DND-41 (cell line): ENCODE results near the gene SLC2A13.

Source experiments
- ATAC-seq: fragments of 200-7000 bp; cut with Tn5 transposase; 3 replicates; pipeline ENCODE4 v1.9.1; 2021; ENCODE audit warnings: low read depth; ENCODE audit not compliant: insufficient read depth
- DNase-seq: peaks from one replicate; pipeline ENCODE4 v3.0.0-alpha.2; 2020
- H2AFZ ChIP-seq: 2 replicates; pipeline ENCODE4 v1.6.0; 2012; ENCODE audit warnings: low read depth, low read length
- H3K27ac ChIP-seq: 2 replicates; pipeline ENCODE4 v1.5.1; 2012; ENCODE audit warnings: low read length, inconsistent platforms
- H3K27me3 ChIP-seq: fragments of 200-600 bp; sonication (generic); 2 replicates; pipeline ENCODE4 v1.6.0; 2012; ENCODE audit warnings: low read length, mild to moderate bottlenecking, inconsistent platforms; ENCODE audit not compliant: insufficient read depth, poor library complexity
- H3K36me3 ChIP-seq: 2 replicates; pipeline ENCODE4 v1.5.1; 2012; ENCODE audit warnings: low read length, inconsistent platforms; ENCODE audit not compliant: insufficient read depth
- H3K4me1 ChIP-seq: 2 replicates; pipeline ENCODE4 v1.5.1; 2012; ENCODE audit warnings: mild to moderate bottlenecking, low read length; ENCODE audit not compliant: insufficient read depth
- H3K4me2 ChIP-seq: 2 replicates; pipeline ENCODE4 v1.6.0; 2012; ENCODE audit warnings: mild to moderate bottlenecking, moderate library complexity, low read length, inconsistent platforms; ENCODE audit not compliant: insufficient read depth
- H3K4me3 ChIP-seq, 2 experiments: fragments of 200-600 bp in 1 of 2; shearing (Covaris generic) in 1 of 2; 2 replicates each; pipeline ENCODE4 v1.5.1; 2012 to 2016; ENCODE audit warnings: inconsistent platforms in 2 of 2, low read length in 2 of 2, mild to moderate bottlenecking in 2 of 2, low read depth in 1 of 2, moderate library complexity in 1 of 2
- H3K79me2 ChIP-seq: 2 replicates; pipeline ENCODE4 v1.6.0; 2012; ENCODE audit warnings: low read length, inconsistent platforms; ENCODE audit not compliant: insufficient read depth
- H3K9ac ChIP-seq: 2 replicates; pipeline ENCODE4 v1.6.0; 2012; ENCODE audit warnings: low read depth, mild to moderate bottlenecking, inconsistent platforms, low read length, moderate library complexity
- H3K9me3 ChIP-seq: 2 replicates; pipeline ENCODE4 v1.5.1; 2012; ENCODE audit warnings: low read length, moderate library complexity, mild to moderate bottlenecking, inconsistent platforms; ENCODE audit not compliant: insufficient read depth, severe bottlenecking
- H4K20me1 ChIP-seq: 2 replicates; pipeline ENCODE4 v1.6.0; 2012; ENCODE audit warnings: low read length; ENCODE audit not compliant: insufficient read depth
- EZH2 ChIP-seq: IDR thresholded peaks from 3 replicates; pipeline ENCODE4 v1.6.1; 2012; ENCODE audit warnings: borderline replicate concordance, low read depth, mild to moderate bottlenecking, moderate library complexity, low read length, inconsistent platforms; ENCODE audit not compliant: severe bottlenecking
- TF ChIP-seq, protein P1 (sequence below): IDR thresholded peaks from 2 replicates; pipeline ENCODE4 v1.5.1; 2012; ENCODE audit warnings: borderline replicate concordance, low read length, moderate library complexity, mild to moderate bottlenecking; ENCODE audit not compliant: poor library complexity, severe bottlenecking; ENCODE audit errors: extremely low read depth

The SLC2A13 gene

DNA sequence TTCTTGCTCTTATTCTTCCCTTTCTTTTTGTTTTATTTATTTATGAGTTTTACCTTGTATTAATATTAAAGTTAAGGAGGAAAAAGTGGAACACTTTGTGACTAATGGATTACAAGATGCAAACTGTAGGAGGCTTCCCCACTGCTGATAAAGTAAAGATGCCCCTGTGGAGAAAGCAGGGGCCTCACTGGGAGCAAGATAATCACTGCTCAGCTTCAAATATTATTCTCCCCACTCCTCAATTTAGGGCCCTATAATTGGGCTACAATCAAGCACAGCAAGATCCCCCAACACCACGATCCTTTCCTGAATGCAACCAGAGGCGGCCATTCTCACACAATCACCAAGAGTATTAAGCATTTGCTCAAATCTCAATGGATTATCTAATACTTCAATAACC lies 149.2 kb downstream of the SLC2A13 start:
- Histone ChIP-seq H4K20me1 (no peaks in the 10 kb centered on the region), H3K9me3 (no peaks in the 10 kb centered on the region), H3K9ac (no peak overlapping the region), H3K27me3 (no peaks in the 10 kb centered on the region), H3K36me3 (no peaks in the 10 kb centered on the region), H3K4me3 (no peak overlapping the region), H3K79me2 (no peaks in the 10 kb centered on the region), H2AFZ (no peak overlapping the region), H3K4me1 (no peaks in the 10 kb centered on the region), H3K4me2 (no peak overlapping the region), H3K27ac (no peak overlapping the region)
- DNase-seq (no peak), ATAC-seq (no peak)
- TF ChIP-seq, protein P1, sequence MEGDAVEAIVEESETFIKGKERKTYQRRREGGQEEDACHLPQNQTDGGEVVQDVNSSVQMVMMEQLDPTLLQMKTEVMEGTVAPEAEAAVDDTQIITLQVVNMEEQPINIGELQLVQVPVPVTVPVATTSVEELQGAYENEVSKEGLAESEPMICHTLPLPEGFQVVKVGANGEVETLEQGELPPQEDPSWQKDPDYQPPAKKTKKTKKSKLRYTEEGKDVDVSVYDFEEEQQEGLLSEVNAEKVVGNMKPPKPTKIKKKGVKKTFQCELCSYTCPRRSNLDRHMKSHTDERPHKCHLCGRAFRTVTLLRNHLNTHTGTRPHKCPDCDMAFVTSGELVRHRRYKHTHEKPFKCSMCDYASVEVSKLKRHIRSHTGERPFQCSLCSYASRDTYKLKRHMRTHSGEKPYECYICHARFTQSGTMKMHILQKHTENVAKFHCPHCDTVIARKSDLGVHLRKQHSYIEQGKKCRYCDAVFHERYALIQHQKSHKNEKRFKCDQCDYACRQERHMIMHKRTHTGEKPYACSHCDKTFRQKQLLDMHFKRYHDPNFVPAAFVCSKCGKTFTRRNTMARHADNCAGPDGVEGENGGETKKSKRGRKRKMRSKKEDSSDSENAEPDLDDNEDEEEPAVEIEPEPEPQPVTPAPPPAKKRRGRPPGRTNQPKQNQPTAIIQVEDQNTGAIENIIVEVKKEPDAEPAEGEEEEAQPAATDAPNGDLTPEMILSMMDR = no peak
- no peak for TF ChIP-seq EZH2

DNA sequence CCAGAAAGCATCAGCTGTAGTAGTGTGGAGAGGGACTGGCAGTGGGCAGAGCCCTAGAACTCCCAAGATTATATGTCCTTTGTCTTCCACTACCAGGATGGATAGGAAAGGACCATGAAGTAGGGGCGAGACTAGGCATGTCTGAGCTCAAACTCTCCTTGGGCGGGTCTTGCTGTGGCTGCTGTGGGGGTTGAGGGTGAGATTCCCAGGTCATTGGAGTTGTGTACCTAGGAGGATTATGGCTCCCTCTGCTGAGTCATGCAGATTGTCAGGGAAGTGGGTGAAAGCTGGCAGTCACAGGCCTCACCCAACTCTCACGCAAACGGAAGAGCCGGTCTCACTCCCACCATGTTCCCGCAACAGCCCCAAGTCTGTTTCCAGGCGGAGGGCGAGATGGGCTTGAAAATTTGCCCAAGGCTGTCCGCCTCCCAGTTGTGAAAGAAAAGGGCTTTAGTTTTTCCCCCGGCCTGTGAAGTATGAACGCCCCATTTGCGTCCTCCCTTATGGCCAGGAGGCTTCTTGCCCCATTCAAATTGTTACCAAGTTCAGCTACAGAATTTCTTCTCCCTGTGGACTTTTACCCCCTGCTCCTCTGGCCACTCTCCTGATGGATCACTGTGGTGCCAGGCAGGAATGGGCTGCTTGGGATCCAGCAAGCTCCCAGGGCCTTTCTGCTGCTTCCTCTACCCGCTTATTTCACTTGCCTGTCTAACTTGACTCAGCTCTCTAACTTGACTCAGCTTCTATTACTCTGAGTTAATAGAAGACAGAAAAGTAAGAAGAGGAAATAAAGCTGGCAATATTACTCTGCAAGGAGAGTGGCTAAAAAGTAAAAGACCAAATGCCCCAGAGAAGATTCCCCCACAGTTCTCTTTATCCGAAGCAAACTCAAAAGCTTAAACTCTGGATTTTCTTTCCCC lies 159.3 kb downstream of the SLC2A13 start:
- Histone ChIP-seq H3K27ac (no peak overlapping the region), H3K27me3 (no peaks in the 10 kb centered on the region), H3K9me3 (no peaks in the 10 kb centered on the region), H3K9ac (no peak overlapping the region), H3K4me2 (no peak overlapping the region), H3K36me3 (no peaks in the 10 kb centered on the region), H3K4me1 (no peaks in the 10 kb centered on the region), H3K4me3 (no peak overlapping the region), H2AFZ (no peak overlapping the region), H3K79me2 (no peaks in the 10 kb centered on the region), H4K20me1 (no peaks in the 10 kb centered on the region)
- DNase-seq = no peak
- ATAC-seq = no peak
- TF ChIP-seq, protein P1 = no peak
- no peak for TF ChIP-seq EZH2

GRCh38 chr12:39937119-39937518 lies 168.8 kb downstream of the SLC2A13 start:
- ATAC-seq = no peak

More at GRCh38 chr12:39937119-39937518, 168.8 kb downstream of the SLC2A13 start:
- H3K4me2 ChIP-seq = no peak overlapping the region
- H3K36me3 ChIP-seq = no peaks in the 10 kb centered on the region
- H3K27ac ChIP-seq = no peak overlapping the region
- no peaks in the 10 kb centered on the region for H4K20me1 ChIP-seq
- no peak overlapping the region for H2AFZ ChIP-seq
- no peak overlapping the region for H3K4me3 ChIP-seq
- DNase-seq = no peak
- no peaks in the 10 kb centered on the region for H3K27me3 ChIP-seq
- H3K4me1 ChIP-seq = no peaks in the 10 kb centered on the region
- no peaks in the 10 kb centered on the region for H3K9me3 ChIP-seq
- no peaks in the 10 kb centered on the region for H3K79me2 ChIP-seq
- no peak overlapping the region for H3K9ac ChIP-seq
- TF ChIP-seq EZH2 = no peak
- TF ChIP-seq, protein P1 = no peak
